Parathyroid adenoma (tissue), 2 donors: ENCODE measurements around the gene OPCML.

Experiments
- H2AFZ ChIP-seq: fragments of 300-600 bp; sonication (generic); one replicate; pipeline ENCODE4 v1.7.0; 2017; ENCODE audit warnings: antibody characterized with exemption, mild to moderate bottlenecking
- H3K27ac ChIP-seq: fragments of 300-600 bp; sonication (generic); one replicate; pipeline ENCODE4 v1.7.0; 2017
- H3K27me3 ChIP-seq: fragments of 300-600 bp; sonication (generic); one replicate; pipeline ENCODE4 v1.7.0; 2017; ENCODE audit warnings: low read length; ENCODE audit not compliant: control insufficient read depth, insufficient read depth
- H3K36me3 ChIP-seq: fragments of 300-600 bp; sonication (generic); one replicate; pipeline ENCODE4 v1.7.0; 2017; ENCODE audit warnings: low read length; ENCODE audit not compliant: control insufficient read depth, insufficient read depth
- H3K4me1 ChIP-seq: fragments of 300-600 bp; sonication (generic); one replicate; pipeline ENCODE4 v1.7.0; 2017; ENCODE audit warnings: control low read depth
- H3K4me2 ChIP-seq: fragments of 300-600 bp; sonication (generic); one replicate; pipeline ENCODE4 v1.7.0; 2017; ENCODE audit warnings: low read length
- H3K4me3 ChIP-seq: fragments of 300-600 bp; sonication (generic); one replicate; pipeline ENCODE4 v1.7.0; 2017; ENCODE audit warnings: low read depth, low read length
- H3K79me2 ChIP-seq: fragments of 300-600 bp; sonication (generic); one replicate; pipeline ENCODE4 v1.7.0; 2017; ENCODE audit warnings: control low read depth
- H3K9ac ChIP-seq: fragments of 300-600 bp; sonication (generic); one replicate; pipeline ENCODE4 v1.7.0; 2017; ENCODE audit warnings: mild to moderate bottlenecking
- H3K9me3 ChIP-seq: fragments of 300-600 bp; sonication (generic); one replicate; pipeline ENCODE4 v1.7.0; 2017; ENCODE audit warnings: low read length; ENCODE audit not compliant: control insufficient read depth
- TF ChIP-seq, protein P1 (sequence below): fragments of 300-600 bp; sonication (generic); IDR thresholded peaks from one replicate; pipeline ENCODE4 v1.7.0; 2017; ENCODE audit warnings: antibody characterized with exemption, mild to moderate bottlenecking
- donor health status: primary hyperparathyroidism.

OPCML gene

DNA sequence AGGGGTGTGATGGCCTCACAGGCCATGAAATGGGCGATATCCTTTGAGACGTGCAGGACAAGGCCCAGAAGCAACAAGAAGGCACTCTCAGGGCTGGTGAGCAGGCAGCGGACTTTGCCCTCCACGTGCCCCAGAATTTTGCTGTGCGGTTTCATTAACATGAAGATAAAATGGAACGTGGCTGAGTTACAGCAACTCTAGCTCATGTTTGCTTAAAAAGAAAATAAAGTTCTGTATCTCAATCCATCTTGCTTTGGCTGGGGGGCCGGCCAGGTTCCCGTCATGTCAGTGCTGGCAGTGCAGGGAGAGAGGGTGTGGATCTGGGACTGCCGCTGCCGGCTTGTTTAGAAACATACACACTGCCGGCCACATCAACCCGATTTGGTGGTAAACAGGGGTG is 370.1 kb downstream of the OPCML start:
- TF ChIP-seq, protein P1, sequence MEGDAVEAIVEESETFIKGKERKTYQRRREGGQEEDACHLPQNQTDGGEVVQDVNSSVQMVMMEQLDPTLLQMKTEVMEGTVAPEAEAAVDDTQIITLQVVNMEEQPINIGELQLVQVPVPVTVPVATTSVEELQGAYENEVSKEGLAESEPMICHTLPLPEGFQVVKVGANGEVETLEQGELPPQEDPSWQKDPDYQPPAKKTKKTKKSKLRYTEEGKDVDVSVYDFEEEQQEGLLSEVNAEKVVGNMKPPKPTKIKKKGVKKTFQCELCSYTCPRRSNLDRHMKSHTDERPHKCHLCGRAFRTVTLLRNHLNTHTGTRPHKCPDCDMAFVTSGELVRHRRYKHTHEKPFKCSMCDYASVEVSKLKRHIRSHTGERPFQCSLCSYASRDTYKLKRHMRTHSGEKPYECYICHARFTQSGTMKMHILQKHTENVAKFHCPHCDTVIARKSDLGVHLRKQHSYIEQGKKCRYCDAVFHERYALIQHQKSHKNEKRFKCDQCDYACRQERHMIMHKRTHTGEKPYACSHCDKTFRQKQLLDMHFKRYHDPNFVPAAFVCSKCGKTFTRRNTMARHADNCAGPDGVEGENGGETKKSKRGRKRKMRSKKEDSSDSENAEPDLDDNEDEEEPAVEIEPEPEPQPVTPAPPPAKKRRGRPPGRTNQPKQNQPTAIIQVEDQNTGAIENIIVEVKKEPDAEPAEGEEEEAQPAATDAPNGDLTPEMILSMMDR: no peak
- Histone ChIP-seq H3K9me3 (no peaks in the 10 kb centered on the region), H3K27ac (no peak overlapping the region), H3K4me2 (no peak overlapping the region), H3K27me3 (no peaks in the 10 kb centered on the region), H3K79me2 (no peaks in the 10 kb centered on the region), H3K36me3 (no peaks in the 10 kb centered on the region), H3K9ac (no peak overlapping the region), H3K4me1 (no peaks in the 10 kb centered on the region), H2AFZ (no peak overlapping the region), H3K4me3 (no peak overlapping the region)

DNA sequence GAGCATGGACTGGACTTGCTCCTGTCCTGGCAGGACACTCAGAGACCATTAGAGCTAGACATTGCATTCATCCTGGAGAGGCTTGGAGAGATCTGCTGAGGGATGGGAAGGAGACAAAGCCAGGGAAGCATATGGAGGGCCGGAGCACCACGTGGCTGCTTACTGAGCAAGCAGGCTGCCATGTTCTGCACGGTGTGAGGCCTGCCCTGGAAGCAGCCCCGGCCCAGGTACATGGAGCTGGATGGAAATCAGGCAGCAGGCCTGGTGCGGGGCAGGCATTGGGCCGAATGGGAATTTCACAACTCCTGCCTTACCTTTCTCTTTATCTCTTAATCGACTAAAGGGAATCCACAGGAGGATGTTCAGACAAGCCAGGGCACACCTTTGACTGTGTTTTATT is 371.5 kb downstream of the OPCML start:
- H3K9ac ChIP-seq: no peak overlapping the region
- H3K27ac ChIP-seq: no peak overlapping the region
- H3K4me1 ChIP-seq: no peaks in the 10 kb centered on the region
- H3K27me3 ChIP-seq: no peaks in the 10 kb centered on the region
- no peaks in the 10 kb centered on the region for H3K36me3 ChIP-seq
- H2AFZ ChIP-seq: no peak overlapping the region
- H3K9me3 ChIP-seq: no peaks in the 10 kb centered on the region
- H3K4me3 ChIP-seq: no peak overlapping the region
- no peaks in the 10 kb centered on the region for H3K79me2 ChIP-seq
- TF ChIP-seq, protein P1: no peak
- no peak overlapping the region for H3K4me2 ChIP-seq

DNA sequence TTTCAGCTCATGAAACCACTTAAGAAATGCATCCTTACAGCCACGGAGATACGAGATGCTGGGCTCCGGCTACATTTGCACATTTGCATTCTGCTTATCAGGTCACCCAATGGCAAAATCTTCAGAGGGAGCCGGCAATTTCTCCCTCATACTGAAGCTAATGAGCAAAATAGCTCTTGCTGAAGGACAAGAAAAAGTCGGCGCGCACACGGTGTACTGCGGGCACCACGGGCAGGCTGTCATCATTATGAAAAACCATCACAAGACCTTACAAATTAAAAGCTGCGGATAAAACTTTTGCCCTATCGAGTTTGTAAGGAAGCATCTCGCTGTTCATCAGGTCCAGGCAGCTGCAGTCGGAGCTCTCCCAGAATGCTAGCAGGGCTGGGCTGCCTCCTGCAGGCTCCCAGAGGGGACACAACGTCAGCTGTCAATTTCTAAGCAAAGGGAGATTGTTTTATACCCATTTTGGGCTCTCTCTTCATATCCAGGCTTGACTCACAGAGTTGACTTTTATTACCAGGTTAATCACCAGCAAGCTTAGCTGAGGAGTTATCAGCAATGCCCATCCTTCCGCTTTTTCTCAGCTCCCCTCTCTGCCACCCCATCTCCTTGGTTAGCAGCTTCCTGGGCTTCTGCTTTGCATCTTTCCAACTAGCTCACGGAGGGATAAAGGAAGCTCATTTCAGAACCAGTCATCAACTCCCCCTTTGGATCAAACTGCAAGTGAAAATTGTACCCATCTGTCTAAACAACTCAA is 375.1 kb downstream of the OPCML start:
- H3K79me2 ChIP-seq: no peaks in the 10 kb centered on the region
- H3K4me2 ChIP-seq: no peak overlapping the region

DNA sequence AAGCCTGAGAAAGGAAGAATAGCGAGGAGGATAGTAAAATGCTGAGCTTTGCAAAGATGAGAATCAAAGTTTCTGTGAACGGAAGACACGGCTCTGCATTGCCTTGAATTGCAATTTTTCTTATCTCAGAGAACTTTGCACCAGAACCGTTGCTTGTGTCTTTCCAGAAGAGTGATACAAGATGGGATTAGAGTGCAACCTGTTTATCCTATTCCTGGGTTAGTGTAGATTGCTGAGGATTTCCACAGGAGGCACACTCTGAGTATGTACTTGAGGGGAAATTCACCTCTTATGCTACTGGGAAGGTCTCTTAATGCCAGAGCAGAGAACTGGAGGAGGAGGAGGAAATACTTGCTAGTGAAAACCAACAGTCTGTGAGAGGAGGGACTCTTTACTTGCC is 377.5 kb downstream of the OPCML start:
- Histone ChIP-seq H3K27me3 (no peaks in the 10 kb centered on the region), H3K9ac (no peak overlapping the region), H3K4me3 (no peak overlapping the region), H3K9me3 (no peaks in the 10 kb centered on the region), H2AFZ (no peak overlapping the region), H3K4me1 (no peaks in the 10 kb centered on the region), H3K4me2 (no peak overlapping the region), H3K36me3 (no peaks in the 10 kb centered on the region), H3K79me2 (no peaks in the 10 kb centered on the region), H3K27ac (no peak overlapping the region)
- TF ChIP-seq, protein P1: no peak

More for the DNA sequence above, 375.1 kb downstream of the OPCML start:
- Histone ChIP-seq H2AFZ (no peak overlapping the region), H3K27me3 (no peaks in the 10 kb centered on the region), H3K4me3 (no peak overlapping the region), H3K9me3 (no peaks in the 10 kb centered on the region), H3K27ac (no peak overlapping the region), H3K36me3 (no peaks in the 10 kb centered on the region), H3K9ac (no peak overlapping the region), H3K4me1 (no peaks in the 10 kb centered on the region)
- TF ChIP-seq, protein P1: no peak

DNA sequence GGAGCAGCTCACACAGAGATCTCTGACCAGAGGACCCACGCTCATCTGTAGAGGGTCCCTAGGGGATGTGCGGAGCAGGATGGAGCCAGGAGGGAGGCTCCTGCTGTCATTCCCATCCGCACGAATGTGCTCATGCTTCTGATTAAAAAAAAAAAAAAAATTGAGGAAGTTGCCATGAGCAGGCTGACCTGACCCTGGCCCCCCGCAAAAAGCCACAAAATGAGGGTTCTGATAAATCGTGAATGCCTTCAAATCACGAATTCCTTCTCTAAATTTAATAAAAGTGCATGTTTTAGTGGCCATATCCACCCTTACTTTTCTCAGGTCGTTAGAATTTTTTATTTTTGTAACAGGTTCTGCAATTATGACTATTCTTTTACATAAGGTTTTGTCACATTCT is 378.2 kb downstream of the OPCML start:
- Histone ChIP-seq H3K4me3 (no peak overlapping the region), H3K27me3 (no peaks in the 10 kb centered on the region), H3K9me3 (no peaks in the 10 kb centered on the region), H2AFZ (no peak overlapping the region), H3K36me3 (no peaks in the 10 kb centered on the region), H3K9ac (no peak overlapping the region), H3K79me2 (no peaks in the 10 kb centered on the region), H3K27ac (no peak overlapping the region), H3K4me2 (no peak overlapping the region), H3K4me1 (no peaks in the 10 kb centered on the region)
- TF ChIP-seq, protein P1: no peak
